IPS DF 6.9 (cell line): ENCODE data around the gene IRX5.
A peak's percentile ranks its signal among the peaks of the same experiment; 100 is the strongest.

Experiments used
- DNase-seq: peaks from one replicate; pipeline ENCODE4 v3.0.0-alpha.2; 2013; ENCODE audit warnings: low read depth, low spot score
- H3K27ac ChIP-seq: one replicate; pipeline ENCODE4 v1.5.1; 2013; ENCODE audit warnings: low read length, control low read depth
- H3K27me3 ChIP-seq: 2 replicates; pipeline ENCODE4 v1.6.1; 2013; ENCODE audit warnings: mild to moderate bottlenecking, low read length; ENCODE audit not compliant: control insufficient read depth, insufficient read depth
- H3K36me3 ChIP-seq: 2 replicates; pipeline ENCODE4 v1.6.1; 2013; ENCODE audit warnings: low read length; ENCODE audit not compliant: control insufficient read depth, insufficient read depth
- H3K4me1 ChIP-seq: 2 replicates; pipeline ENCODE4 v1.6.1; 2013; ENCODE audit warnings: low read length; ENCODE audit not compliant: control insufficient read depth, insufficient read depth
- H3K4me3 ChIP-seq: 2 replicates; pipeline ENCODE4 v1.5.1; 2013; ENCODE audit warnings: mild to moderate bottlenecking, low read length
- H3K9me3 ChIP-seq: 2 replicates; pipeline ENCODE4 v1.6.1; 2013; ENCODE audit warnings: low read length, inconsistent platforms; ENCODE audit not compliant: control insufficient read depth, insufficient read depth
- WGBS: extraction: QIAGEN DNeasy Blood & Tissue Kit; methylation state at CpG from one replicate; pipeline ENCODE4 v1.1.7; 2013; ENCODE audit warnings: mixed read lengths, missing lambda C conversion rate; ENCODE audit not compliant: insufficient read length, insufficient coverage; 5-methylcytosine and 5-hydroxymethylcytosine counted together

The IRX5 gene

DNA sequence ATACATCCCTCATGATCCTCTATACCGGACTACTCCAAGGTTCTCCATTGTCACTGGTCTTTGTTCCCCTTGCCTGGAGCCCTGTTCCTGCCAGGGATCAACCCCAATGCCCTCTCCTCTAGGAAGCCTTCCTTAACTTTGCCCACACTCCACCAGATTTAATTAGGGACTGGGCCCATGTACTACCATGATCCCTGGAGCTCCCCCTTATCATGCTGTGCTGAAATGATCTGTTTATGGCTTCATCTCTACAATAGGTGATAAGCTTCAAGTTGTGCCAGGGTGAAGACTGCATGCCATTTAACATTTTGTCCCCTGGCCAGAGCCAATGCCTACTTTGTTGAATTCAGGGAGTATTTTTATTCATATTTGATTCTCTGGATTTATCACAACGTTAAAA lies 17.9 kb upstream of the IRX5 start:
- no peaks in the 10 kb centered on the region for H3K36me3 ChIP-seq
- no peaks in the 10 kb centered on the region for H3K27me3 ChIP-seq
- no CpG with 5 or more reads among the region's 2 CpGs for WGBS
- DNase-seq = no peak
- H3K4me1 ChIP-seq = no peaks in the 10 kb centered on the region
- H3K27ac ChIP-seq = no peak overlapping the region
- no peak overlapping the region for H3K4me3 ChIP-seq
- H3K9me3 ChIP-seq = no peaks in the 10 kb centered on the region

DNA sequence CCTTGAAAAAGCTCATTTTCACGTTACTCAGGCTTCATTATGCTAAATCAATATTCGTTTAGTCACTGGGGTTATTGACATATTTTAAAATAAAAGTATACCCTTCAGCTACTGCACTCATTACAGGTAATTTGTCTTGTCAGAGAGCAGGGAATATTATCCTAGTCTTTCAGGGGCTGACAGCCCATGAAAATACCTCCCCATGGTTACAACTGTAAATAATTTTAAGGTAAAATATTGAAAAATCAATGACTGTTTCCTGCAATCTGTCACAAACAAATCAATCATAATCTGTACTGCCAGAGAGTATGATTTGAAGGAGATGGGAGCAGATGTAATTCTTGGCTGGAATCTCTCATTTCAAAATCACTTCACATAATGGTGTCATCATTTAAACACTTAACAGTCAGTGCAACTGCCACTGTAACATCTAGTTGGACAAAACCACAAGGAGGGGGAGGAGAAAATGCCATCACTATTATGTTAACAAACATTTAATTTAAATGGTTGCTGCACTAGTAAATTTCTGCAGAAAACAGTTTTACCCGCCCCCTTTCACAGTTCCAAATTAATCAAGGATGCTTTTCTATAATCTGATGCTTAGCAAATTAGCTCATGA lies 9.3 kb upstream of the IRX5 start:
- no peaks in the 10 kb centered on the region for H3K9me3 ChIP-seq
- no peak overlapping the region for H3K4me3 ChIP-seq
- H3K27me3 ChIP-seq = peaks cover under 1% of the 10 kb centered on the region; the same call in 1 of the 2 replicates
- no CpG with 5 or more reads among the region's 3 CpGs for WGBS
- no peaks in the 10 kb centered on the region for H3K4me1 ChIP-seq
- no peak overlapping the region for H3K27ac ChIP-seq
- DNase-seq = no peak
- no peaks in the 10 kb centered on the region for H3K36me3 ChIP-seq

DNA sequence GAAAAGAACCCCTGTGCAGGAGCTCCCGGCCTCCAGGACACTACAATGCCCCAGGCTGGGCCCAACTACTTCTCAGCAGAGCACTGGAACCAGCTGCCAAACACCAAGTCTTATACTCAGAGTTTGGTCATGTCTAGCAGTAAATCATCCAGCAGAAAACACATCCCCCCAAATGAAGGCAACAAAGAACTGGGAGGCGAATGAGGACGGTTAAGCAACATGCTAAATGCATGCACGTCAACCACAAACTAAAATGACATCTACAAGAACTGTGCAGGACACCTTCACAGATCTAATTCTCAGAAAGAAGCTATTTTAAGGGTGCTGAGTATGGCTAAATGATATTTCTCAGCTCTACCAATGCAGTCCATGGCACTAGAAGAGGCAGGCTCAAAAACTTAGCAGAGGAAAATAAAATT lies 7.6 kb upstream of the IRX5 start:
- no peak overlapping the region for H3K27ac ChIP-seq
- peaks cover 13% of the 10 kb centered on the region; the same call in 1 of the 2 replicates for H3K27me3 ChIP-seq
- H3K36me3 ChIP-seq = no peaks in the 10 kb centered on the region
- H3K9me3 ChIP-seq = no peaks in the 10 kb centered on the region
- WGBS = no CpG with 5 or more reads among the region's 4 CpGs
- no peak for DNase-seq
- H3K4me3 ChIP-seq = no peak overlapping the region
- H3K4me1 ChIP-seq = no peaks in the 10 kb centered on the region

DNA sequence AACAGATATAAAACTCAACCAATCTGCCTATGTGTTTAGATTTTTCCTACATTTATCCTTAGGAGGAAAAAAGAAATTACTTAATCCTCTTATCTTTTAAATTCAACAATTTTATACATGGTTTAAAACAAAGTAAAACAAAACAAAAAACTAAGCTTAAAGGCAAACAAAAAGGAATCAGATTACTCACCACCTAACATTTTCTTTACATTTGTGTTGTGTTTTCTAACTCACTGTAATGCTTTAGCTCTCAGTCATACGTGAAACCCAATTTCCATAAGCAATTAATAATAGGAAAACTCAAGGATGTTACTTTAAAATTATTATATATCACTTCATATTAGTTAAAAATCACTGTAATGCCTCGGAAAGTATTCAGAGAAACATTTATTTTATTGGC lies 6.7 kb upstream of the IRX5 start:
- H3K36me3 ChIP-seq = no peaks in the 10 kb centered on the region
- H3K4me1 ChIP-seq = no peaks in the 10 kb centered on the region
- no peaks in the 10 kb centered on the region for H3K9me3 ChIP-seq
- no peak overlapping the region for H3K4me3 ChIP-seq
- peaks cover 13% of the 10 kb centered on the region; the same call in 1 of the 2 replicates for H3K27me3 ChIP-seq
- no peak for DNase-seq
- H3K27ac ChIP-seq = no peak overlapping the region
- WGBS = no CpG with 5 or more reads among the region's 2 CpGs

DNA sequence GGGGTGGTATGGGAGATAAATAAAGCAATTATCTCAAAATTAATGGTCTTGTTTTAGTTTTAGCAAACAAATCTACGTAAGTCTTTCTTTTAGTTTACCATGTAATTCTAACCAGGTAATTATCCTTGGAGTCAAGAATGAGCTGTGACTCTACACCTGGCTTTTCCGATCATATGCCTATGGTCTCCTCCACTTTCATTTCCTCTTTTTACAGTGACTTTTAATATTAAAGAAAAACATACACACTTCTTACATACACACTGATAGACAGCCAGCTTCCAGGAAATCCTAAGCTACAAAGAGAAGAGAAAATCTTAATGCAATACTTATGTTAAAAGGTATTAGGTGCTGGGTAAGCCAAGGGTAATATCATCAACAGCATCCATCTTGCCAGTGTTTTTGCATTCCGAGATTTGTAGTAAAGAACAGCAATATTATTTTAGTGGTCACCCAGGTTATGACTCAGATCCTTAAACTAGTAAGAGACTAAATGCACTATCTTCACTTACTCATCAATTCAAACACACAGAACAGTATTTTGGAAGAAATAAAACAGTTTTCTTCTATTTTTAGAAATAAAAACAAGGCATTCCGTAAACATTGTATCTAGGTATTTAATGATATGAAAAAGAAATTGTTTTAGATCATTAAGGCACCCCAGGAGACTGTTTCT lies 4.4 kb upstream of the IRX5 start:
- Histone ChIP-seq H3K4me3 (no peak overlapping the region), H3K27ac (no peak overlapping the region), H3K9me3 (no peaks in the 10 kb centered on the region), H3K36me3 (no peaks in the 10 kb centered on the region), H3K27me3 (peaks cover 19% of the 10 kb centered on the region; the same call in 1 of the 2 replicates), H3K4me1 (no peaks in the 10 kb centered on the region)
- WGBS = no CpG with 5 or more reads among the region's 4 CpGs
- no peak for DNase-seq

DNA sequence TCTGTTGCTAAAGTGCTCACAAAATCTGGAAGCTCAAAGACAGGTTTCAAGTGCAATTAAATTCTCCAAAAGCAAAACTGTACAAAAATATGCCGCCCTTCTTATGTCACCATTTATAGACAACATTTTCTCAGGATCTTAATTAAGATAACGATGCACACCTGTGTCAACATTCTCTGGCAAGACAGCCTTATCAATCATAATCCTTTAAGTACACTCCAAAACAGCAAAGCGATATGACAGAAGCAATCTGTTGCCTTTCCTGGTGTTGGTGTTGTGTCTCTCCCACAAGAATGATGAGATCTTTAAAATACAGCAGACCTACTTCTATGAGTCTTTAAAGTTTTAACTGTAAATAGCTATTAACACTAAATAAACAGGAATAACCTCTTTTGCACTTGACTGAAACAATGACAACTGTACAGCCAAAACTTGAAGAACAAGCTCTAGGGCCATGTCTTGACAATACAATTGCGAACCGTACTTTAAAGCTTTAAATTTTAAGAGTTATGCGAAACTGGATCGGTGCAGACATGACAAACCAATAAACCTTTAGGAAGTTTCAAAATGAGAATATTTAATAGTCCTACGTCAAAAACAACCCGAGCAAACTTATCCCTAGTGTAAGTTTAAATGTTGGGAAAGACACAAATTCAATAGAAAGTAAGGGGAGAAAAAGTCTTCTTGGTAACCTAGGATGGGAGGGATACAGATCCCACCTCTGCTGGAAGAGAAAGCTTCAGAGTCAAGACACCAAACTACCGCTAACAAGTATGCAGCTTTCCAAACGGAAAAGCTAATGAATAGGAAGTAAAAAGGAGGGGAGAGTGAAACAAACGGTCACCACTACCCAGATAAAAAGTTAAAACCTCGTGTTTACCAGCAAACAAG lies 3.3 kb upstream of the IRX5 start:
- no peak for DNase-seq
- Histone ChIP-seq H3K27ac (no peak overlapping the region), H3K4me3 (peak overlapping the region; percentile 12; the same call in 1 of the 2 replicates), H3K4me1 (0 out of 2 replicates have a peak, but pooled peaks cover 3% of the 10 kb centered on the region), H3K9me3 (no peaks in the 10 kb centered on the region), H3K36me3 (no peaks in the 10 kb centered on the region), H3K27me3 (peaks cover 29% of the 10 kb centered on the region)
- WGBS = no CpG with 5 or more reads among the region's 13 CpGs

DNA sequence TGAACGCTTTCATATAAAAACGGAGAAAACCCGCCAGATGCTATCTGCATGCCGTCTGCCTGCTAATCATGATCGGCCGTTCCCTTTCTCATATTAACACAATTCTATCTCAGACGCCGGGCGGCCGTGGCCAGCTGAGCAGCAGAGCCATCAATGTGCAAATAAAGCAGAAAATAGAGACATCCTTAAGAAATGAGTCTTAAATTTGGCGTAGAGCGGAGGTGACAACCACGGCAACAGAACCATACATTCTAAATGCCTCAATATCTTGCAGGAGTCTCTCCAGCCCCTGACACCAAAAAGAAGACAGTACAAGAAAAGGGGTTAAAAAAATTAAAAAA lies 2.7 kb upstream of the IRX5 start:
- H3K4me3 ChIP-seq = peak overlapping the region; percentile 12; the same call in 1 of the 2 replicates
- H3K4me1 ChIP-seq = 0 out of 2 replicates have a peak, but pooled peaks cover 3% of the 10 kb centered on the region
- no peaks in the 10 kb centered on the region for H3K36me3 ChIP-seq
- no peaks in the 10 kb centered on the region for H3K9me3 ChIP-seq
- no peak overlapping the region for H3K27ac ChIP-seq
- no peak for DNase-seq
- WGBS = no CpG with 5 or more reads among the region's 13 CpGs
- H3K27me3 ChIP-seq = peaks cover 35% of the 10 kb centered on the region

DNA sequence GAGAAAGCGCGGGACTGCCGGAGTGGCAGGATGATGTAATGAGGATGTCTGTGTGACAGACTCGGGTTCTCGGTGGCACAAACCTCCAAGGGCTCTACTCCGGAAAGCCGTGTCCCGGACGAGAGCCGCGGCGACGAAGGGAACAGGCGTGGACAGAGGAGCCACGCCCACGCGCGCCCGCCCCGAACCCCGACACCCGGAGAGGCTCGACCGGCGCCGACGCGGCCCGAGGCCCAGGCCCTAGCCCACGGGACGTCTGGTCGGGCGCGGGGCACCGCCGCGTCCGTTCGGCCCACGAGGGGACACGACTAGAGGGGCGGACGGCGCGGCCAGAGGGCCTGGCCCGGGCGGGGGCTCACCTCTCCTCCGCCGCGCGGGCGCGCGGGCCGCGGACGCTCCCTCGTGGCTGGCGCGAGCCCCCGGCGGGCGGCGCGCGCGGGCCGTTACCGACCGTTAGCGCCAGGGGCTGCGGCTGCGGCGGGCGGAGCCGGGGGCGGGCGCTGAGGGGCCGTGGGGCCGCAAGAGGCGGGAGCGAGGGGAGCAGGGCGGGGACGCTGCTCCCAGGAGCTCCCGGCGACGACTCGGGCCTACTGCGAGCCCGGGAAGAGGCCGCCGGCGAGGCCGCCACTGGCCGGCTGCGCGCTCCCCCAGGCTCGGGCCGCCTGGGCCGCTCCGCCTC lies 2.1 kb upstream of the IRX5 start:
- Histone ChIP-seq H3K4me1 (0 out of 2 replicates have a peak, but pooled peaks cover 3% of the 10 kb centered on the region), H3K9me3 (no peaks in the 10 kb centered on the region), H3K4me3 (peak overlapping the region; percentile 65; the same call in 1 of the 2 replicates), H3K36me3 (no peaks in the 10 kb centered on the region), H3K27ac (no peak overlapping the region), H3K27me3 (peaks cover 39% of the 10 kb centered on the region)
- WGBS = no CpG with 5 or more reads among the region's 101 CpGs
- DNase-seq = no peak

DNA sequence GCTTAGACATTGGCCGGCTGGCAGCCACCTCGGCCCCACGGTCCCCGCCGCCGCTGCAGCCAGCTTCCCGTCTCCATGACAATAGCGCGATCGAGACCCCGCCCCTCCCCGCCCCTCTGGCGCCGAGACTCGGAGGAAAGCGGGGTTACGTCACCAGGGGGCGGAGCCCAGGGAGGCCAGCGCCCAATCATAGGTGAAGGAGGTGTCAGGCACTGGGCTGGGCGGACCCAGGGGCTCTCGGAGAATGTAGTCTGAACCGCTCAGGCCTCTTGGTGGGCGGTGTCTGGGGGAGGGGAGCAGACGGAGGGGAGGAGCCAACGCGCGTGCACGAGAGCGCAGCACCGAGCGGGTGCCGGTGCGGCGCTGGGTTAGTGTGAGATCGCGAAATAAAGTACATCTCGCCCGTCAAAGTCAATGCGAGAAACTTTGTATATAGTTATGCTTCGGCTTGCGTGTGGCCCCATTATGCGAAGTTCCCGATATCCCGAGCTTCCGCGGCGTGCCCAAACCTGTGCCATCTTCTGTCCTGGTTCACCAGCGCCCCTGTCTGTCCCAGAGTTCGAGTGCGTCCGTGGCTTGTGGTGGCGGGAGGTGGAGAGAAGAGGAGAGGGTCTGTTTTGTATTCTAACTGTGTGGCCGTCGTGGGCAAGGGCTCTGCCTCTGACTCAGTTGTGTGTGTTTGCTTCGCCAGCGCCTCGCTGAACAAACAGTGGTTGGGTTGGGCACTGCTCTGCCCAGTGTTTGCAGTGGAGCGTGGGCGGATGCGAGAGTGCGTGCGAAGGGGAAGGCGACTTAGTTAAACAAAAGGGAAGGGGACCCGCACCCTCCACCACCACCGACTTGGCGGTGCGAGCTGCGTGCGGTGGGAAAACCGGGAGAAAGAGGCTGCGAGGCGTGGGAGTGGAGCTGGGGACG lies 1.3 kb upstream of the IRX5 start:
- Histone ChIP-seq H3K36me3 (no peaks in the 10 kb centered on the region), H3K4me3 (peak overlapping the region; percentile 65; the same call in 1 of the 2 replicates), H3K27ac (no peak overlapping the region), H3K4me1 (0 out of 2 replicates have a peak, but pooled peaks cover 3% of the 10 kb centered on the region), H3K9me3 (no peaks in the 10 kb centered on the region), H3K27me3 (peaks cover 43% of the 10 kb centered on the region)
- DNase-seq = peak; percentile 94
- no CpG with 5 or more reads among the region's 73 CpGs for WGBS
